Psoas muscle (tissue), 8 donors: Measurements from ENCODE around the gene THPO. TPM values are rescaled to one million over a fixed set of nuclear protein-coding genes. Genes with fewer than 3 reads are reported as not detected.

ENCODE experiments used
- ATAC-seq, 4 donors: fragments of 200-7000 bp; cut with Tn5 transposase; one replicate each; pipeline ENCODE4 v1.9.1; 2020; ENCODE audit warnings: moderate library complexity in 3 of 4, mild to moderate bottlenecking in 2 of 4
- DNase-seq, 2 donors: peaks; one replicate each; pipeline ENCODE4 v3.0.0-alpha.2; 2020
- H3K27ac ChIP-seq: fragments of 200-600 bp; one replicate; pipeline ENCODE4 v1.8.0; 2022
- H3K27me3 ChIP-seq, 3 donors: fragments of 200-600 bp in 1 of 3; one replicate each; pipeline versions ENCODE4 v1.6.1 to v1.8.0; 2013 to 2022; ENCODE audit warnings: low read length in 2 of 3, mild to moderate bottlenecking in 2 of 3, moderate library complexity in 1 of 3; ENCODE audit not compliant: insufficient read depth in 3 of 3
- H3K36me3 ChIP-seq, 2 donors: fragments of 200-600 bp in 1 of 2; one replicate each; pipeline versions ENCODE4 v1.6.1 to v1.8.0; 2013 to 2022; ENCODE audit warnings: low read depth in 1 of 2, mild to moderate bottlenecking in 1 of 2, moderate library complexity in 1 of 2; ENCODE audit not compliant: insufficient read depth in 1 of 2
- H3K4me1 ChIP-seq: fragments of 200-600 bp; one replicate; pipeline ENCODE4 v1.8.0; 2022
- H3K4me3 ChIP-seq: fragments of 200-600 bp; one replicate; pipeline ENCODE4 v1.8.0; 2022; ENCODE audit warnings: mild to moderate bottlenecking
- H3K9me3 ChIP-seq: fragments of 200-600 bp; one replicate; pipeline ENCODE4 v1.8.0; 2022
- WGBS, 3 donors: extraction: QIAGEN DNeasy Blood & Tissue Kit; methylation state at CpG; one replicate each; pipeline versions ENCODE4 v1.1.6 to v1.1.7; 2013; 5-methylcytosine and 5-hydroxymethylcytosine counted together
- intact Hi-C, 2 donors: fragments of 100-400 bp; cut with DNase I; formaldehyde crosslinking; loops; one replicate each; pipeline versions ENCODE4 v1.11.0 to v1.14.2; 2022
- polyA plus RNA-seq, 3 donors: library from polyadenylated mRNA; stranded (reverse); fragments of 200-250 nt; gene quantifications; one replicate each; pipeline ENCODE4 v1.2.3, GENCODE V29; 2013
- total RNA-seq, 4 donors: library from RNA; stranded (reverse); fragmentation: NEBNext Ultra II Directional in 2 of 4; extraction: Animal tissue kit (Norgen Biotek cat#: 25700) in 2 of 4; gene quantifications; one replicate each; pipeline versions ENCODE4 v1.2.1 to v1.2.4, GENCODE V29; 2021 to 2023
- TF ChIP-seq, protein P1 (sequence below): fragments of 200-600 bp; IDR thresholded peaks from one replicate; pipeline ENCODE4 v1.8.0; 2022; ENCODE audit warnings: antibody characterized with exemption
- donor health status: healthy with polysubstance abuse.
- donor health status: DM: no; HTN: no; CAD: no; lungs with moderate emphysema.
- donor health status: Bipolar disorder and iron deficiency.
- donor health status: healthy.
- donor health status: DM: yes; HTN: yes; CAD: no.
- donor health status: DM: no; HTN: no; CAD: no.
- donor health status: DM: no; HTN: no; CAD: no.
- donor health status: DM: yes; HTN: yes; CAD: no.

Gene THPO
- total and polyA plus RNA-seq, 7 donors, result 0.49 to 3.0 (median 0.92) TPM

DNA sequence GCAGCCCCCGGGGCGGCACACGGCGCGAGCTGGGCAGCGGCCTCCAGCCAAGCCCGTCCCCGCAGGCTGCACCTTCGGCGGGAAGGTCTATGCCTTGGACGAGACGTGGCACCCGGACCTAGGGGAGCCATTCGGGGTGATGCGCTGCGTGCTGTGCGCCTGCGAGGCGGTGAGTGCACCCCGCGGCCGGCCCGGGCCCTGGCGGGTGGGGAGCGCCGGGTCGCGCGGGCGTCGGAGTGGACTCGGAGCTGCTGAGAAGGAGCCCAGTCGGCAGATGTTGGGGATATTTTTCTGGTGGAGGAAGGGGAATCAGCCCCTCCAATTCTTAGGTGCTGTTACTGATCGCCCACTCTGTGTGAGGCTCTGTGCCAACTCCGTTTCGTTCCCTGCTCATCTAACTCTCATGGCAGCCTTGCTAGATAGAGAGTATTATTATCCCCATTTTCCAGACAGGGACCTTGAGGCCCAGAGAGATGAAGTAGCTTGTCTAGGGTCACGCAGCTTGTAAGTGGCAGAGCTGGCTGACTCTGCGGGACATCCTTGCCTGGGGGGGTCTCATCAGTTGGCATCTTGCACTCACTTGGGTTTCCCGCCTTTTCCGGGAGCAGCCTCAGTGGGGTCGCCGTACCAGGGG is 2.7 kb upstream of the THPO start:
- 3 to 11% (median 4%) methylated on average over 21 to 42 of the region's 42 CpGs for WGBS, 3 donors
- peaks cover 10% of the 10 kb centered on the region for H3K4me1 ChIP-seq
- H3K9me3 ChIP-seq, result no peaks in the 10 kb centered on the region
- H3K4me3 ChIP-seq, result peak overlapping the region; percentile 72
- H3K36me3 ChIP-seq, result peaks cover 0 to 9% of the 10 kb centered on the region in 2 donors
- peak overlapping the region; percentile 66 for H3K27ac ChIP-seq
- TF ChIP-seq, protein P1, sequence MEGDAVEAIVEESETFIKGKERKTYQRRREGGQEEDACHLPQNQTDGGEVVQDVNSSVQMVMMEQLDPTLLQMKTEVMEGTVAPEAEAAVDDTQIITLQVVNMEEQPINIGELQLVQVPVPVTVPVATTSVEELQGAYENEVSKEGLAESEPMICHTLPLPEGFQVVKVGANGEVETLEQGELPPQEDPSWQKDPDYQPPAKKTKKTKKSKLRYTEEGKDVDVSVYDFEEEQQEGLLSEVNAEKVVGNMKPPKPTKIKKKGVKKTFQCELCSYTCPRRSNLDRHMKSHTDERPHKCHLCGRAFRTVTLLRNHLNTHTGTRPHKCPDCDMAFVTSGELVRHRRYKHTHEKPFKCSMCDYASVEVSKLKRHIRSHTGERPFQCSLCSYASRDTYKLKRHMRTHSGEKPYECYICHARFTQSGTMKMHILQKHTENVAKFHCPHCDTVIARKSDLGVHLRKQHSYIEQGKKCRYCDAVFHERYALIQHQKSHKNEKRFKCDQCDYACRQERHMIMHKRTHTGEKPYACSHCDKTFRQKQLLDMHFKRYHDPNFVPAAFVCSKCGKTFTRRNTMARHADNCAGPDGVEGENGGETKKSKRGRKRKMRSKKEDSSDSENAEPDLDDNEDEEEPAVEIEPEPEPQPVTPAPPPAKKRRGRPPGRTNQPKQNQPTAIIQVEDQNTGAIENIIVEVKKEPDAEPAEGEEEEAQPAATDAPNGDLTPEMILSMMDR, result no peak
- no peak for DNase-seq
- ATAC-seq, result no peak
- intact Hi-C loops, result loop anchor here in 1 of 2 donors (5.0 kb wide), 1 partner anchor 407 kb away; no protein-coding TSS in a partner anchor
- peaks cover 0 to 32% (median 0%) of the 10 kb centered on the region in 3 donors for H3K27me3 ChIP-seq

DNA sequence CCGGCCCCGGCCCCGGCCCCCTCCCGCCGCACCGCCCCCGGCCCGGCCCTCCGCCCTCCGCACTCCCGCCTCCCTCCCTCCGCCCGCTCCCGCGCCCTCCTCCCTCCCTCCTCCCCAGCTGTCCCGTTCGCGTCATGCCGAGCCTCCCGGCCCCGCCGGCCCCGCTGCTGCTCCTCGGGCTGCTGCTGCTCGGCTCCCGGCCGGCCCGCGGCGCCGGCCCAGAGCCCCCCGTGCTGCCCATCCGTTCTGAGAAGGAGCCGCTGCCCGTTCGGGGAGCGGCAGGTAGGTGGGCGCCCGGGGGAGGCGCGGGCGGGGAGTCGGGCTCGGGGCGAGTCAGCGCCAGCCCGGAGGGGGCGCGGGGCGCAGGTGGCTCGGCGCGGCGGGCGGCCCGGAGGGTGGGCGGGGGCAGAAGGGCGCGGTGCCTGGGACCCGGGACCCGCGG is 2.2 kb upstream of the THPO start:
- Histone ChIP-seq H3K27me3 (peaks cover 0 to 32% (median 0%) of the 10 kb centered on the region in 3 donors), H3K9me3 (no peaks in the 10 kb centered on the region), H3K4me3 (peak overlapping the region; percentile 72), H3K27ac (peak overlapping the region; percentile 66), H3K4me1 (peaks cover 10% of the 10 kb centered on the region), H3K36me3 (peaks cover 0 to 9% of the 10 kb centered on the region in 2 donors)
- TF ChIP-seq, protein P1, result no peak
- ATAC-seq (peak; percentile 61 to 73 (median 68)), DNase-seq (peak; percentile 79 to 88)
- 0 to 1% (median 1%) methylated on average over 10 to 50 of the region's 62 CpGs for WGBS, 3 donors
- intact Hi-C loops, result loop anchor here in 1 of 2 donors (5.0 kb wide), 1 partner anchor 407 kb away; no protein-coding TSS in a partner anchor

DNA sequence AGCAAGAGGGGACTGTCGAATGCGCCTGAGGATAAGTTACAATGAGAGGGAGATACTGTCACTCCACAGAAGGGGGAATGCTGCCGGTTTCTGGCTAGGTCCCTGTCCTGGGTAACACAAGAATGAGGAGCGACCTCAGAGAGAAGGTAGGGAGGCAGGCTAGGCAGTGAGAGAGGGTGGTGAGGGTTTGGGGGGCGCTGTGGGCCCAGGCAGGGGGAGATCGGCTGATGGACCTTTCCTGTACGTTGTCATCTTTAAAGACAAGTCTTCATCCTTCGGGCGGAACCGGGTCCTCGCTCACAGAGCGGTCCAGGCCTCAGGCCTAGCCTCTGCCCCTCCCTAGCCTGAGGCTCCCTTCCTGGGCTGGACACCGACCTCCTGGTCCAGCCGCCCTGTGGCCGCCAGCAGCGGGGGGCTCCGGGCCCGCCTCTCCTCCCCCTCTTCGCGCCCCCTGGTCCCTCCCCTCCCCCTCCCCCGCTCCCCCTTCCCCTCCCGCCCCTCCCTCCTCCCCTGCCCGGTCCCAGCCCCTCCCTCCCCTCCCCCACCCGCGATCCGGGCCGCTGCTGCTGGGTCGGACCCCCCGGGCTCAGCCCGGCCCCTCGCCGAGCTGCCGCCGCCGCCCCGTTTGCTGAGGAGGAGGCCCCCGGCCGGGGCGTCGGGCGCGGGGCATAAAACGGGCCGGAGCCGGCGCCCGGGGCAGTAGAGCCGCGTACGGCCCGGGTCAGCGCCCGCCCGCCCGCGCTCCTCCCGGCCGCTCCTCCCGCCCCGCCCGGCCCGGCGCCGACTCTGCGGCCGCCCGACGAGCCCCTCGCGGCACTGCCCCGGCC is 1.6 kb upstream of the THPO start, which contains the start of gene CHRD:
TSS of gene CHRD (plus strand) at position 697 of the 827 bp plus-strand sequence. CDS start 265 bp downstream, outside the sequence.
- ATAC-seq (peak; percentile 28 to 63 (median 30)), DNase-seq (peak; percentile 48 to 74)
- peaks cover 10% of the 10 kb centered on the region for H3K4me1 ChIP-seq
- H3K27me3 ChIP-seq, result peaks cover 0 to 32% (median 0%) of the 10 kb centered on the region in 3 donors
- H3K36me3 ChIP-seq, result peaks cover 0 to 4% of the 10 kb centered on the region in 2 donors
- intact Hi-C loops, result loop anchor here (5.0 to 10.0 kb wide), 2 partner anchors 395 to 408 kb away; no protein-coding TSS in a partner anchor
- TF ChIP-seq, protein P1, result no peak
- H3K9me3 ChIP-seq, result no peaks in the 10 kb centered on the region
- H3K27ac ChIP-seq, result peak within 1 kb of the TSS; percentile 77
- H3K4me3 ChIP-seq, result peak within 1 kb of the TSS; percentile 72
- 9 to 30% (median 25%) methylated on average over 20 to 58 of the region's 71 CpGs for WGBS, 3 donors

- TF ChIP-seq, protein P1, result no peak
- H3K9me3 ChIP-seq, result no peaks in the 10 kb centered on the region
- H3K27ac ChIP-seq, result peak overlapping the region; percentile 77
- H3K36me3 ChIP-seq, result no peaks in the 10 kb centered on the region
- 62 to 73% (median 72%) methylated on average over 10 of the region's 10 CpGs for WGBS, 3 donors
- peaks cover 0 to 32% (median 0%) of the 10 kb centered on the region in 3 donors for H3K27me3 ChIP-seq
- DNase-seq, result no peak
- peak in 3 of 4 donors; percentile 23 to 48 (median 42) for ATAC-seq
- H3K4me1 ChIP-seq, result peaks cover 10% of the 10 kb centered on the region
- intact Hi-C loops, result loop anchor here in 1 of 2 donors (10.0 kb wide), 1 partner anchor 396 kb away; no protein-coding TSS in a partner anchor
- peak overlapping the region; percentile 57 for H3K4me3 ChIP-seq
Observed at GRCh38 chr3:184378651-184379357, 797 bp upstream of the THPO start.
